ENCODE data around the gene C2CD4A.
A peak's percentile ranks its signal among the peaks of the same experiment; 100 is the strongest.

The C2CD4A gene

DNA sequence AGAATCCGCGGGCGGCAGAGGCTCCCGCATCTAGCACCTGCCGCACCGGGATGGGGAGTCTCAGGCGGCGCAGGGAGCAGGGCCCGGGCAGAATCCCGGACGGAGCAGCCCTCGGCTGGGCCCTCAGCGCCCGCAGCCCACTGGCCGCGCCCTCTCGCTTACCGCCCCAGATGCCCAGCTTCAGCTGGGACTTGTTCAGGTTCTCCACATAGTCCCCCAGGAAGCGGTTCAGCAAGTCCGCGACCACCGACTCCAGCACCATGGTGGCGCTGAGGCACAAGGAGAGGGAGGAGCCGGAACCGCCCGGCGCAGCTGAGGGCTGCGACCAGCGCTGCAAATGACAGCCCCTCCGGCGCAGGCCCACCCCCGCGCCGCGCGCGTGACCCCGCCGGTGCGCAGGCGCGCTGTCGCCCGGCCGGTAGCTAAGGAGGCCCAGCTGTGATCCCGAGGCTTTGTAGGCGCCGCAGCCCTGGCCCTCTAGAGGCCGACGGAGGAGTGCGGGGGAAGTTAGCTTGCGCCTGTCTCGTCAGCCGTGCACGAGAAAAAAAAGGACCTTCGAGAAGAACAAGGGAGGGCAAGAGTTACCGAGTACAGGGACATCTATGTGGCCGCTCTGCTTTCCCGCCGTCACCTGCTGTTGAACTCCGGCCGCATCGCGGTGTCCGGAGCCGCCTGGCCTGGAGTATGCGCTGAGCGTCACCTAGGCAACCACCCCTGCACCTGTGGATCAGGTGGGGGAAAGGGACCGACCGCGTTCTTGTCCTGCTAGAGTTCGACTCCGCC lies 6.5 kb upstream of the C2CD4A start, which contains the start of gene VPS13C:
VPS13C (minus strand) TSS at position 335 of the 783 bp plus-strand sequence; CDS start at position 262, 73 bp downstream.
- DNase-seq: peak; percentile 93 to 95

DNA sequence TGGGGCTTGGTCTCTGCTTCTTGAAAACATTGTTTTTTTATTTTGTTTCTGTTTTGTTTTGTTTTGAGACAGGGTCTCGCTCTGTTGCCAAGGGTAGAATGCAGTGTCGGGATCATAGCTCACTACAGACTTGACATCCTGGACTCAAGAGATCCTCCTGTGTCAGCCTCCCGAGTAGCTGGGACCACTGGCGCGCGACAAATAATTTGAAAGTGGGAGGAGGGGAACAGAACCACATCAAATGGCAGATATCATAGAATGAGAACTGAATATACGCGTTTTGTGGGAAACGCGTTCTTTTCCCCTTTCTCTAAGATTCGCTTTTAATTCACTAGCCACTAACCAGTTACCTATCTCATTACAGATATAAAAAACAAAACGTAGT lies 5.9 kb upstream of the C2CD4A start:
- peak; percentile 47 to 65 for DNase-seq

DNA sequence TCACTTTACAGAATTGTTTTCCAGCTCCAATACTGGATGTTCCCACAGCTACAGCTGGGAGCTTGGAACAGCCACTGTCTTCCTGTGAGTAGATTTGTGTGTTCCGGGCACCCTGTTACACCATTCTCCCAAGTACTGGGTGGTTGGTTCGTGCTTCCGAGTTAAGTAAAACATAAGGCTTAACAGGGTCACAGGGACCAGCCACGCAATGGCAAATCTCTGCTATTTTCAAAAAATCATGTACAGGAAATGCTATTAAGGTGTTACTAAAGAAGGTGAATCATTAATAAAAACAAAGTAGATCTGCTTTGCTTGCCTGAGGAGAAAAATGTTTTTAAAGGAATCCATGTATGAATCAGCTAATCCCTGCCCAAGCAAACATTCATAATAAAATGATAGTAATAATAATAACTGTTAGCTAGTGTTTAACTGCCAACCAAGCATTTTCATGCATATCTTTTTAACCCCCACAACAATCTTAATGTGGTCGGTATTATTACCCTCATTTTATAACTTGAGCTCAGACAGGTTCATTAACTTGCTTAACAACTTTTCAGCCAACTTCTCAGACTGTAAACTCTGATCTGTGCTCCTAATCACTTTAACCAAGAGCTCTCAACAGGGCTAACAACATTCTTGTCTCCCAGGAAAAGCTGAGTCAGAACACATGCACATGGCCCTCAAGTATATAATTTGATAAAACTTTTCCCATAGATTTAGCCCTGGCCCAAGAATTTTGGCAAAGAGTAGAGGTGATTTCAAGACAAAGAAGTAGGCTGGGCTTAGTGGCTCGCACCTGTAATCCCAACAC lies 2.7 kb upstream of the C2CD4A start:
- DNase-seq: no peak

DNA sequence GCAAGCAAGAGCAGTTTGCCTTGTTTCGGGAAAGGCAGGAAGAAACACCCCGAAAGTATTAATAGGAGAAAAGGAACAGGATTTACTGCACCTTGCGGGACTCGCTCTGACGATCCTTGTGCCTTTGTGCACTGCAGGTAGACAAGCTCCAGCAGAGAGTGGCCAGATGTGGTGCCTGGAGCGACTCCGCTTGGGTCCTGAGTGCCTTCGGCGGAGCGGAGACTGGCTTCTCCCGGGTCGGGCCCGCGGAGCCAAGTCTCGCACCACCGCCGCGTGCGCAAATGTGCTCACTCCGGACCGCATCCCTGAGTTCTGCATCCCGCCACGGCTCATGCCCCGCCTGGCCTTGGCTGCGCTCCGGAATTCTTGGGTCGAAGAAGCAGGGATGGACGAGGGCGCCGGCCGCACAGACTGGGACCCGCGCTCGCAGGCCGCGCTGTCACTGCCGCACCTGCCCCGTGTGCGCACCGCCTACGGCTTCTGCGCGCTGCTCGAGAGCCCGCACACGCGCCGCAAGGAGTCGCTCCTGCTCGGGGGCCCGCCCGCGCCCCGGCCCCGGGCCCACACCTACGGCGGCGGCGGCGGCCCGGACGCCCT lies 769 bp downstream of the C2CD4A start:
- DNase-seq: peak in 1 of 2 donors; percentile 25

DNA sequence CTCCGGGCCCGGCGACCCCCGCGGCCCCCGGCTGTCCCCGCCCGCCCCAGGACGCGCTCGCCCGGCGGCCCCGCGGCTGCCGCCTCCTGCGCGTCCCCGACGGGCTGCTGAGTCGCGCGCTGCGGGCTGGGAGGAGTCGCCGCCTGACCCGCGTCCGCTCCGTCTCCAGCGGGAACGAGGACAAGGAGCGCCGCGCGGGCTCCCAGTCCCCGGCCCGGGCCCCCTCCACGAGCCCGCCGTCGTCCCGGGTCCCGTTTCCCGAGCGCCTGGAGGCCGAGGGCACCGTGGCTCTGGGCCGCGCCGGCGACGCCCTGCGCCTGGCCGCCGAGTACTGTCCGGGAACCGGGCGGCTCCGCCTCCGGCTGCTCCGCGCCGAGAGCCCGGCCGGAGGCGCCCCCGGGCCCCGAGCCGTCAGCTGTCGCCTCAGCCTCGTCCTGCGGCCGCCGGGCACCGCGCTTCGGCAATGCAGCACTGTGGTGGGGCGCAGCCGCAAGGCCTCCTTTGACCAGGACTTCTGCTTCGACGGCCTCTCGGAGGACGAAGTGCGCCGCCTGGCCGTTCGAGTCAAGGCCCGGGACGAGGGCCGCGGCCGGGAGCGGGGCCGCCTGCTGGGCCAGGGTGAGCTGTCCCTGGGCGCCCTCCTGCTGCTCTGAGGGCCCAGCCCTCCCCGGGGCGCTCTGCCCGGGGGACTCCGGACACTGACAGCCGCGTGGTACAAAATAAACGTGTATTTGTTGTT lies 1.5 kb downstream of the C2CD4A start:
- peak in 1 of 2 donors; percentile 24 for DNase-seq

DNA sequence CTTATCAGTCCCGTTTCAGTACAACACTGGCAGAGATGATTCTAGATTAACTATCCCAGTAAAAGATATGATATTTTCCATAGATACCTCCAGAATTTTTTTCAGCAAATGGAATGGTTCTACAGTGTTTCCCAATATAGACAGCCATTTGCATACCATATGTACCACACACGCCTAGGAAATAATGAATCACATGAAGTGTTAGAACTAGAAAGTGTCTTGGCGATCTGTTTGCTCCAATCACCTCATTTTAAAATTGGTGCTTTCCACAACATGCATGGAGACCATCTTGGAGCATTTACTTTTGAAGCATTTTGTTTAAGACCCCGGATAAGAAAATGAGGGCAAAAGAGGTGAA lies 2.0 kb downstream of the C2CD4A start:
- DNase-seq: no peak

DNA sequence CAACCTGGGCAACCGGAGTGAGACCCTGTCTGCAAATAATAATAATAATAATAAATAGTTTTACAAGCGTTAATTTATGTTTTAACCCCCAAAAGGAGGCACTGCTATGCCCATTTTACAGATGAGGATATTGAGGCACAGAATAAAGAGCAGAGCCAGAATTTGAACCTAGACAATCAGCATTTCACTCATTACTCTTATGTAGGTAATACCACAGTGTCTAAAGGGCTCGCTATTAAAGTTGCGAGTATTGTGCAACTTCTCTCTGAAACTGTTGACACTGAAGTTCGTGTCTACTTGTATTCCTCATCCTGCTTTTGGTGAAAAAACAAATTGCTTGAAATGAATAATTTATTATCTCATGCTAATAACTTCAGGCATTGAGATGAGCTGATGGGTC lies 2.8 kb downstream of the C2CD4A start:
- DNase-seq: no peak

DNA sequence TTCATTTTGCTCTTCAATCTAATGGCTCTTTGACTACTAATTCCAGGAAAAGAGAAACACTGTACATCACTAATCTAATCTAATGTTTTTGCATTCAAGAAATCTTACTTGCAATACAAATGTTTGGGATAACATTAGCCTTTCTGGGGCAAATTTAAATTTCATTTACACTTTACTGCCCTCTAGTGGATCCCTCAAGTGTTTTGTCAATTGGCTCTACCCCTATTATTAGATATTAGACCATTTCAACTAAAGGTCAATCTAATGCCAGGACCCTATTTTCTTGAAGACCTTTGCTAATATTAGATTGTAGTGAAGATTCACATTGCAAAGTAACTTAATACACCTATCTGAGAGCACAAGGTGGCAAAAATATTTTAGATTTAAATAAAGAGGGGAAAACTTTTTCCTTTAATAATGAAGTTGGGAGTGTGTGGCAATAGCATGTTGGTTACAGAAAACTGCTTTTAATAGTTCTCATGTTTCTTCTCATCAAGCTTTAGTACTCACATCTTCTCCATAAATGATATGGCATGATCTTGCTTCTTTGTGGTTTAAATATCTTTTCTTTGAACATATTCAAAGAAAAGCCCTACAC lies 5.0 kb downstream of the C2CD4A start:
- DNase-seq: peak in 1 of 2 donors; percentile 61

DNA sequence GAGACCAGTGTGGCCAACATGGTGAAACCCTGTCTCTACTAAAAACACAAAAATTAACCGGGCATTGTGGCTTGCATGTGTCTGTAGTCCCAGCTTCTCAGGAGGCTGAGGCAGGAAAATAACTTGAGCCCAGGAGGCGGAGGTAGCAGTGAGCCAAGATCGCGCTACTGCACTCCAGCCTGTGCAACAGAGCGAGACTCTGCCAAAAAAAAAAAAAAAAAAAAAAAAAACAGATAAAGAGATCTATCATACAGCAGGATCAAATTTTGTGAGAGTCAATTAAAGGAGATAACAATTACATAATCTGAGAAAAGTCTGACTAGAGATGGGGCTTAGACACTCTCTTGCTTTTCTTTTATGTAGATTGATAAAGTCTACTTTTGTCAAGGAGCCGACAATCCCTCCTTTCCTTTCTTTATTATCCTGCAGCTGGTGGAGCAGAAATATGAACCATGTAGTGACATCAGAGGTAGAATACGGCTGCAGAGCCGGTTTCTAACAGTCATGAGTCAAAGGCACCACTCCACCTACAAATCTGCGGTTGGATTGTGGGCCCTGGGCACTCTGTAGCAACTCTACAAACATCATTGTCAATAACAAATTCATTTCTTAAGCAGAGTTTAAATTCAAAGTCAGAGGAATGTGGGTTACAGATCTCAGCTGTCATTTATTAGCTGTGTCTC lies 9.0 kb downstream of the C2CD4A start:
- DNase-seq: no peak

DNA sequence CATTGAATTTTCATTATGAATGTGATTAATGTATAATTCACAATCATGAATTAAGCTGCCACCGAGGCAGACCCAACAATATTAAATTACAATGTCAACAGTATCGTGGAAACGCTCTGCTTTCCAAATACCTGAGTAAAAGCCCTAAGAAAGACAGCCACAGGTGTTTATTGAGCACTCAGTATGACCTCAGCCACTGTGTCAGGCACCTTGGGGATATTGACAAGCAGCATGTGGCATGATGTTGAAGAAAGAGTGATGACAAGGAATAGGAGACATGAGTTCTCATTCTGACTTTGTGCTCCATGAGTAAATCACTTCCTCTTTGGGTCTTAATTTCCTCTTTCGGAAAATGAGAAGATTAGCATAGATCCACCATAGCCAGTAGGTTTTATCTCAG lies 12.8 kb downstream of the C2CD4A start:
- DNase-seq: no peak

DNA sequence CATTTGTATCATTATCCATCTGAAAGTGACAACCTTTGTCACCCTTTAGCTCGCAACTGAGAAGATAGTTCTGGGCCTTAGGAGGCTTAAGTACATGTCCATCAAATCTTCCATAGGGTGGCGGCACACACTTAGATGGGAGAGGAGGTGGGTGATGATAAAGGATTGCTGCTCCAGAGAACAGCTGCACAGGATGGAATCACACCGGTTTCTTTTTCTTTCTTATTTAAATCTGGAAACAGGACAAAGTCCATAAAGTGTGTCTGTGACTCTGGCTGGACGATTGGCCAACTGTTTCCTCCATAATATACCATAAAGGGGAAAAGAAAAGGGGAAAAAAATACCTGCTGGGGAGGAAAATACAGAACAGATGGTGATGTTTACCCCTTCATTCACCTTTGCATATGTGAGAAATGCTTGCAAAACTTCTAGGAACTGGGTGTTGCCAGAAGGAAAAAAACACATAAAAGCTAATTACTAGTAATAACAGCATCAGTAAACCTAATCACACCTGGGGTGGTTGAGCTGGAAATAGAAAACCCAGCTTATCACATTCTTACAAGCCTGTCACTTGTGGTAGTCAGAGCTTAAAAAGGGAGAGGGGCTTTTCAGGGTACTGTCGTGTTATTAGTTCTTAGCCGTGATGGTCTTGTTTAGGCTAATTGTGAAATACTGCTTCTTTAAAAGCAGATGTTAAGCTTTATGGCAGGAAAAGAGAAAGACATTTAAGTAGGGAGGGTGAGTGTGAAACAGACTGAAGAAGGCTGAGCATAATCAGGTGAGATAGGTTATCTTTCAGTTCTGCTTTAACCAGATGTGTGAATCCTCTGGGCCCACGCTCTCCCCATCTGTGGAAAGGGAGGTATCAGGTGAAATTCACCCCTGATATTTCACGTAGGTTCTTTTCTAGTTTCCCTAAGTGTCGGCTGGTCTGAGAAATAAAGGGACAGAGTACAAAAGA lies 16.7 kb downstream of the C2CD4A start:
- DNase-seq: no peak

DNA sequence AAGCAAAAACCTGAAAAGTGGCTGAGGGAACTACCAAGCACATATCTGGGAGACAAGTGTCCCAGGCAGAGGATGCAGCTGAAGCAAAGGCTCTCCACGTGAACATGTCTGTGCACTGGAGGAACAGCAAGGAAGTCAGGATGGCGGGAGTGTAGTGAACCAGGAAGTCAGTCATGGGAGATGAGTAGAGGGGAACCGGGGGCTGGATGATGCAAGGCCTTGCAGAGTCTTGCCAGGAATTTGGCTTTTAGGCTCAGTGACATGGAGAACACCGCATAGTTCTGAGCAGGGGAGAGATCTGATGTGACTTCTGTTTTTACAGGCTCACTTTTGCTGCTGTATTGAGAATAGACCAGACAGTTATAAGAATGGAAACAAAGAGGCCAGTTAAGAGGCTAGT lies 19.0 kb downstream of the C2CD4A start:
- no peak for DNase-seq

DNA sequence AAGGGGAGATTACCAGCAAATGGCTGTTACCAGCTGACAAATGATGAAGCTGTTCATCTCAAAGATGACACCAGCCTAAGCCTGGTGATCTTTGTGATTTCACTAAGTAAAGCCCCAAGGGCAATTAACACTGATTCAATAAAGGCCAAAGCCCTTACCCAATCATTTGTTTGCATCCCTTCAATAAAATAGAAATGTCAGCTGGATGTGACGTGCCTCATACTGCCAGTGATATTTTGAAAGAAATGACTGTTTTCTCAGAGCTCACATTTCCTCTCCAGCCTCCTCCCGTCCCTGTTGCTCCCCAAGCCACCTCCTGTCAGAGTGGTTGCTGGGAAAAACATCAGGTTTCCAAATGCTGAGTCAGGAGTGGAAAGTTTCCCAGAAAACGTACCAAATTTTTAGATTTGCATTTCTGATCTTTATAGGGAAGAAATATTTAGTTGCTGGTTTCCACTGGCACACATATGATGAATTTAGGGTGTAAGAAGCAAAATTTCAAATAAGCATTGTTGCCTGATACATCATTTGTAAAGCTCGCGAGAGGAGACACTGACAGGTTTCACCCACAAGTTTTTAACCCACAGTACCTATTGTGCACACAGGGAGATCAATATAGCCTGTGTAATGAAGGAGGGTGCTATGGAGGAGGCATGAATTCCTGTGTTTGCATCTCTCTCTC lies 21.0 kb downstream of the C2CD4A start:
- DNase-seq: no peak

DNA sequence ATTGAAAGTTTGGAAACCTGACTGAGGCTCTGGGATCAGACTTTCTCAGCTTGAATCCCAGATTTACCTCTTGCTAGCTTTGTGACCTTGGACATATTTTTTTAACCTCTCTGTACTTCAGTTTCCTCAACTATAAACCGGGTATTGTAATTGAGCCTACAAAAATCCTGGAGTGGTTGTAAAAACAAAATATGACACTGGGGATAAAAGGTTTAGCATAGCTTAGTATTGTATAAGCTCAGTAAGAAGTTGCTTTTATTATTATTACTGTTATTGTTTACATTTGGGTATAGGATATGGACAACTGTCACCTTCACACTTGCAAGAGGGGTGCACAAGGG lies 21.5 kb downstream of the C2CD4A start:
- DNase-seq: no peak

DNA sequence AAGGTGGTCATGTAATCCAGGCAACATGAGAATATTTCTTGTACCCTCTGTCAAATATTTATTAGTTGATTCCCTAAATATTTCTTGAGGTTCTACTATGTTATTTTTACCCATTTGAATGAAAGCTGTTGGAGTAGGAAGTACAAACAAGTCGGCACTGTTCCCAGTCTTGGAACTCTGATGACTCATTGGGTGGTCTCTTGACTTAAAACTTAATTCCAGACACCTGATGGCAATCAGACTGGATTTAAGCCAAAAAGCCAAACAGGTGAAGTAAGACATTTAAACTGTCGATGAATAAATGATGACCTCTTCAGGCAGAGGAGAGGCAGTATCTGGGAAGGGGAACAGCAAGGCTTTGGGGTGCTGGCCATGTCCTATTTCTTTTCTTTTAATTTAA lies 22.8 kb downstream of the C2CD4A start:
- no peak for DNase-seq

DNA sequence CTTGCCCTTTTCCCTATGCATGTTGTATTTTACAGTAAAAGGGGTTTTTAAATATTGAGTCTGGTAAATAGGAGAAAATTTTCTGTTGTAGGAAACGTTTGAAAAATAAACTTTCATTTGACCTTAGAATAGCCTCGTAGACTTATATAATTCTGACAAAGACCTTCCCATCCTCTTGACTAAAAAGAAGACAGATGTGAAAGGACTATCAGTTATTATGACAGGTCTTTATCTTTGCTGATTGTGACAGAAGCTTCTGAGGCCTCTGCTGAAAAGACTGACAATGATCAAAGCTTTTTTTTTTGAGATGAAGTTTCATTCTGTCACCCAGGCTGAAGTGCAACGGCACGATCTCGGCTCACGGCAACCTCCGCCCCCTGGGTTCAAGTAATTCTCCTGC lies 24.2 kb downstream of the C2CD4A start:
- DNase-seq: no peak

DNA sequence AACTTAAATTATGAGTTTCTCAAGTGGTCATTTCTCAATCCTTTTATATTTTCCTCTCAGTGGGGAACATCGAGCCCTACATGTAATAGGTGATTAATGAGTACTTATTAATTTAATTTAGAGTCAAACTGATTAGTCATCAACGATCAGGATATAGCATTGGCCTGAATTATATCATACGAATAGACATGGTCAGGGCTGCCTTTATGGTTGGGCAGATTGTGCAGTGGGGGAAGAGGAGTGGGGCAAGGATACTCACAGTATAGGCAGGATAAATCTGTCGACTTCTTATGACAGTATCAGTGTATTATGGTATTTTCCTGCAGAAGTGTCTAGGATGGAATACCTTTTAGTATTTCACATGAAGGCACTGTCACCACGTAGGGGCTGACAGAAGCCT lies 27.0 kb downstream of the C2CD4A start:
- no peak for DNase-seq

DNA sequence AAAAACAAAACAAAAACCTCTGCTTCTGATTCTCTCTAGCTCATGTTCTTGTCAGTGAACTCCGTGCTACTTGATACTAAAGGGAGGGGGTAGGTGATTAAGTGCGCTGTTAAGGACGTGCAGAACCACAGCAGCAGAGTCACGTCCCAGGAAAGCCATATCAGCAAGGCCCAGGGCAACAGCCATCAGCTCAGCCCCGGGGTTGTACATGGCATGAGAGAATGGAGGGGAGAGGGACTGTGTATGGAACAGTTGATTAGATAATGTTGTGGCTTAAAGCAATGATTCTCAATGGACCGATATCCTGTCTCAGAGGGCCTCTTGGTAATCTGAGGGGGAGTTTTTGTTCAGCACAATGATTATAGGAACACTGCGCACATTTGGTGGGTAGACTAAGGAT lies 27.6 kb downstream of the C2CD4A start:
- DNase-seq: no peak

DNA sequence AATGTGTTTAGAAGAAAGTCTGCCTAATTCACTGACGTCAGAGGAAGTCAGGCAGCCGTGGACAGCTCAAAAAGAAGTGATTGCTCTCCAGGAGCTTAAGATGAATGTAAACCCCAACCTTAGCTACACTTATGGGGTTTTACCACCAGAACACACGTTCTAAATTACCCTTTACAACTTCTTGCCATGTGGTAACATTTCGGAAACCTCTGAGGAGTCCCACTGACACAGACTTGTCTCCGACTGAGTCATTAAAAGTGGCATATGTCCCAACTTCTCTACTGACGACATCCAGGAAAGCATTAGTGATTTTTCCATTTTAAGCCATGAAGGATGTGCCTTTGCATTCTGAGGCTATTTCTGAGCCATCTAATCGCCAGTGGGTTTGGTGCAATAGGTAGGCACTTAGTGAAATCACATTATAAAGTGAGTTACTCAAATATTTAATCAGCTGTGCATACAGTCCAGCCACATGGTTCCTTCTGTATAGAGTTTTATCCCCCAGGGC lies 32.4 kb downstream of the C2CD4A start:
- DNase-seq: no peak

DNA sequence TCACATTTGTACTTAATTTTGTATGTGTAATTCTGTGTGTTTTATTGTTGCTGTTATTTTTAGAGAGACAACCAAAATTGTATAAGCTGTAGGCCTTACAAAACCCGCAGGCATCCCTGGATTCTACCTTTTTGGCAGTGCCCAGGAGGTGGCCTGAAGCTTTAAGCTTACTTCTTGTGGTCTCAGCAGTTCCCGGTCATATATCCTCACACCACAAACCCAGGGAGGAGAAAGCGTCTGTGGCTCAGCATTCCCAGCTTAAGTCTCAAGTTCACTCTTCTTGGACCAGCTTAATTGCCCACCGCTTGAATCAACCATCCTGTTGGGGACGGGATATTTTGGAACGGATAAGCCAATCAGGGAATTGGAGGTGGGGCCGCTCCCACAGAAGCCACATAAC lies 36.7 kb downstream of the C2CD4A start:
- no peak for DNase-seq
